T-helper 1 cell treated with Interleukin-12 subunit alpha and Interleukin-12 subunit beta and Interleukin-4 antibody, amounts not matched to agents 30 μg/mL and 1 μg/mL, for 36 hours (primary cell): ENCODE measurements around the gene UVSSA.
"Not testable (repeated sequence)": the region's sequence is repeated elsewhere in the genome, so short reads cannot be mapped to it uniquely, and the experiment has no call there.

ENCODE experiments used
- H3K27ac Mint-ChIP-seq: one replicate; pipeline ENCODE4 v1.8.0; 2021; ENCODE audit warnings: mild to moderate bottlenecking, mixed read lengths
- H3K27me3 Mint-ChIP-seq: one replicate; pipeline ENCODE4 v1.8.0; 2021; ENCODE audit warnings: low read depth, mixed read lengths
- H3K36me3 Mint-ChIP-seq: one replicate; pipeline ENCODE4 v1.8.0; 2021; ENCODE audit warnings: low read depth, mixed read lengths
- H3K4me1 Mint-ChIP-seq: one replicate; pipeline ENCODE4 v1.8.0; 2021; ENCODE audit warnings: low read depth, mixed read lengths
- H3K4me3 Mint-ChIP-seq: one replicate; pipeline ENCODE4 v1.8.0; 2021; ENCODE audit warnings: mild to moderate bottlenecking, moderate library complexity, mixed read lengths
- H3K9me3 Mint-ChIP-seq: one replicate; pipeline ENCODE4 v1.8.0; 2021; ENCODE audit warnings: mixed read lengths

UVSSA gene

GRCh38 chr4:1333851-1334578 is 13.0 kb upstream of the UVSSA start:
- not testable (repeated sequence) for H3K27ac Mint-ChIP-seq, H3K4me3 Mint-ChIP-seq, H3K27me3 Mint-ChIP-seq, H3K9me3 Mint-ChIP-seq
- Mint-ChIP-seq H3K4me1 (peaks cover 37% of the 10 kb centered on the region), H3K36me3 (peaks cover 45% of the 10 kb centered on the region)

GRCh38 chr4:1334579-1334895 is 12.5 kb upstream of the UVSSA start:
- Mint-ChIP-seq H3K4me3 (no peak overlapping the region), H3K9me3 (peaks cover 5% of the 10 kb centered on the region), H3K36me3 (peaks cover 44% of the 10 kb centered on the region), H3K27me3 (no peaks in the 10 kb centered on the region), H3K27ac (no peak overlapping the region), H3K4me1 (peaks cover 33% of the 10 kb centered on the region)

- H3K27me3 Mint-ChIP-seq, H3K4me3 Mint-ChIP-seq, H3K9me3 Mint-ChIP-seq: not testable (repeated sequence)
- H3K36me3 Mint-ChIP-seq = peaks cover 42% of the 10 kb centered on the region
- peaks cover 30% of the 10 kb centered on the region for H3K4me1 Mint-ChIP-seq
- peak overlapping the region; percentile 45 for H3K27ac Mint-ChIP-seq
Observed at GRCh38 chr4:1335193-1335883, 11.7 kb upstream of the UVSSA start.

- Mint-ChIP-seq H3K27ac (peak overlapping the region; percentile 12), H3K4me1 (peaks cover 23% of the 10 kb centered on the region), H3K9me3 (peaks cover 5% of the 10 kb centered on the region), H3K4me3 (no peak overlapping the region), H3K27me3 (no peaks in the 10 kb centered on the region), H3K36me3 (peaks cover 44% of the 10 kb centered on the region)
Observed at GRCh38 chr4:1336088-1336491, 10.9 kb upstream of the UVSSA start.

GRCh38 chr4:1337376-1337831 is 9.6 kb upstream of the UVSSA start:
- Mint-ChIP-seq H3K27ac (peak overlapping the region; percentile 84), H3K9me3 (peaks cover 5% of the 10 kb centered on the region), H3K4me1 (peaks cover 23% of the 10 kb centered on the region), H3K36me3 (peaks cover 44% of the 10 kb centered on the region), H3K4me3 (no peak overlapping the region), H3K27me3 (no peaks in the 10 kb centered on the region)

- H3K36me3 Mint-ChIP-seq = peaks cover 44% of the 10 kb centered on the region
- no peaks in the 10 kb centered on the region for H3K27me3 Mint-ChIP-seq
- H3K4me3 Mint-ChIP-seq = no peak overlapping the region
- peak overlapping the region; percentile 84 for H3K27ac Mint-ChIP-seq
- H3K4me1 Mint-ChIP-seq = peaks cover 23% of the 10 kb centered on the region
- peaks cover 5% of the 10 kb centered on the region for H3K9me3 Mint-ChIP-seq
Observed at GRCh38 chr4:1337951-1338751, 8.9 kb upstream of the UVSSA start.

GRCh38 chr4:1338752-1339414 is 8.1 kb upstream of the UVSSA start:
- Mint-ChIP-seq H3K9me3 (peaks cover 5% of the 10 kb centered on the region), H3K4me3 (no peak overlapping the region), H3K4me1 (peaks cover 25% of the 10 kb centered on the region), H3K36me3 (peaks cover 44% of the 10 kb centered on the region), H3K27me3 (no peaks in the 10 kb centered on the region), H3K27ac (no peak overlapping the region)

- H3K4me3 Mint-ChIP-seq = no peak overlapping the region
- H3K27me3 Mint-ChIP-seq = no peaks in the 10 kb centered on the region
- peaks cover 5% of the 10 kb centered on the region for H3K9me3 Mint-ChIP-seq
- H3K4me1 Mint-ChIP-seq = peaks cover 27% of the 10 kb centered on the region
- no peak overlapping the region for H3K27ac Mint-ChIP-seq
- H3K36me3 Mint-ChIP-seq = peaks cover 41% of the 10 kb centered on the region
Observed at GRCh38 chr4:1339489-1339888, 7.5 kb upstream of the UVSSA start.

- peaks cover 5% of the 10 kb centered on the region for H3K9me3 Mint-ChIP-seq
- peaks cover 25% of the 10 kb centered on the region for H3K4me1 Mint-ChIP-seq
- H3K27ac Mint-ChIP-seq = no peak overlapping the region
- no peak overlapping the region for H3K4me3 Mint-ChIP-seq
- H3K36me3 Mint-ChIP-seq = peaks cover 33% of the 10 kb centered on the region
- H3K27me3 Mint-ChIP-seq = no peaks in the 10 kb centered on the region
Observed at GRCh38 chr4:1340181-1340747, 6.7 kb upstream of the UVSSA start.

- no peaks in the 10 kb centered on the region for H3K27me3 Mint-ChIP-seq
- no peak overlapping the region for H3K4me3 Mint-ChIP-seq
- no peak overlapping the region for H3K27ac Mint-ChIP-seq
- peaks cover 29% of the 10 kb centered on the region for H3K4me1 Mint-ChIP-seq
- peaks cover 34% of the 10 kb centered on the region for H3K36me3 Mint-ChIP-seq
- peaks cover 5% of the 10 kb centered on the region for H3K9me3 Mint-ChIP-seq
Observed at GRCh38 chr4:1340861-1341260, 6.1 kb upstream of the UVSSA start.

GRCh38 chr4:1342003-1342402 is 5.0 kb upstream of the UVSSA start:
- H3K36me3 Mint-ChIP-seq = peaks cover 25% of the 10 kb centered on the region
- H3K27me3 Mint-ChIP-seq = no peaks in the 10 kb centered on the region
- no peak overlapping the region for H3K27ac Mint-ChIP-seq
- no peak overlapping the region for H3K4me3 Mint-ChIP-seq
- H3K4me1 Mint-ChIP-seq = peaks cover 22% of the 10 kb centered on the region
- no peaks in the 10 kb centered on the region for H3K9me3 Mint-ChIP-seq

- Mint-ChIP-seq H3K27ac (peak overlapping the region; percentile 69), H3K27me3 (no peaks in the 10 kb centered on the region), H3K9me3 (no peaks in the 10 kb centered on the region), H3K4me1 (peaks cover 23% of the 10 kb centered on the region), H3K4me3 (peak overlapping the region; percentile 98), H3K36me3 (peaks cover 15% of the 10 kb centered on the region)
Observed at GRCh38 chr4:1344696-1345095, 2.3 kb upstream of the UVSSA start.

- H3K27me3 Mint-ChIP-seq = no peaks in the 10 kb centered on the region
Observed at GRCh38 chr4:1345903-1346780, 866 bp upstream of the UVSSA start.

More at GRCh38 chr4:1345903-1346780, 866 bp upstream of the UVSSA start:
- peak overlapping the region; percentile 98 for H3K4me3 Mint-ChIP-seq
- H3K4me1 Mint-ChIP-seq = peaks cover 23% of the 10 kb centered on the region
- H3K27ac Mint-ChIP-seq = peak overlapping the region; percentile 94
- H3K36me3 Mint-ChIP-seq = peaks cover 9% of the 10 kb centered on the region
- no peaks in the 10 kb centered on the region for H3K9me3 Mint-ChIP-seq
